Hematopoietic multipotent progenitor cell treated with erythropoietin and hydrocortisone succinate and interleukin-3 and kit ligand, for 4 days (in vitro differentiated cells): Measurements from ENCODE around the gene CERT1.

ENCODE experiments used
- DNase-seq: peaks from one replicate; pipeline ENCODE4 v3.0.0-alpha.2; 2015

Gene CERT1

GRCh38 chr5:75471193-75471592 is 40.2 kb downstream of the CERT1 start:
- no peak for DNase-seq

- DNase-seq: no peak
These were observed 42.4 kb downstream of the CERT1 start for GRCh38 chr5:75469017-75469416.

- DNase-seq: no peak
These were observed 42.8 kb downstream of the CERT1 start for GRCh38 chr5:75468593-75468992.

- DNase-seq: peak; percentile 65
These were observed 45.3 kb downstream of the CERT1 start for GRCh38 chr5:75466006-75466716.

- no peak for DNase-seq
These were observed 45.9 kb downstream of the CERT1 start for GRCh38 chr5:75465480-75465879.

- no peak for DNase-seq
These were observed 47.7 kb downstream of the CERT1 start for GRCh38 chr5:75463726-75464125.

- DNase-seq: peak; percentile 36
These were observed 49.8 kb downstream of the CERT1 start for GRCh38 chr5:75461679-75462078.

GRCh38 chr5:75460942-75461610 is 50.4 kb downstream of the CERT1 start:
- no peak for DNase-seq

GRCh38 chr5:75460532-75460931 is 50.9 kb downstream of the CERT1 start:
- no peak for DNase-seq

GRCh38 chr5:75457691-75458090 is 53.7 kb downstream of the CERT1 start:
- DNase-seq: no peak

- no peak for DNase-seq
These were observed 54.3 kb downstream of the CERT1 start for GRCh38 chr5:75457161-75457560.

GRCh38 chr5:75450069-75450468 is 61.4 kb downstream of the CERT1 start:
- DNase-seq: no peak

GRCh38 chr5:75446068-75446467 is 65.4 kb downstream of the CERT1 start:
- DNase-seq: no peak

GRCh38 chr5:75441560-75441959 is 69.9 kb downstream of the CERT1 start:
- DNase-seq: no peak

- DNase-seq: peak; percentile 24
These were observed 72.2 kb downstream of the CERT1 start for GRCh38 chr5:75439276-75439675.

- peak; percentile 11 for DNase-seq
These were observed 72.7 kb downstream of the CERT1 start for GRCh38 chr5:75438722-75439121.

GRCh38 chr5:75435096-75435495 is 76.3 kb downstream of the CERT1 start:
- DNase-seq: no peak

GRCh38 chr5:75433814-75434506 is 77.5 kb downstream of the CERT1 start:
- peak; percentile 18 for DNase-seq

GRCh38 chr5:75414241-75414640 is 97.2 kb downstream of the CERT1 start:
- no peak for DNase-seq

GRCh38 chr5:75412111-75412990 is 99.1 kb downstream of the CERT1 start:
- peak; percentile 25 for DNase-seq

- peak; percentile 15 for DNase-seq
These were observed 106.1 kb downstream of the CERT1 start for GRCh38 chr5:75405296-75405695.

- no peak for DNase-seq
These were observed 116.2 kb downstream of the CERT1 start for GRCh38 chr5:75395277-75395676.

- no peak for DNase-seq
These were observed 122.0 kb downstream of the CERT1 start for GRCh38 chr5:75389430-75389829.
